HepG2 (cell line): ENCODE measurements around the gene C19orf44. TPM values are rescaled to one million over a fixed set of nuclear protein-coding genes. Genes with fewer than 3 reads are reported as not detected.

Source experiments
- ATAC-seq: fragments of 200-7000 bp; cut with Tn5 transposase; 3 replicates; pipeline ENCODE4 v1.9.1; 2020; ENCODE audit warnings: mild to moderate bottlenecking, moderate library complexity
- BruUV-seq: library from RNA; stranded (reverse); fragments of 400-500 nt; replicated peaks from 2 replicates; lab custom pipeline; 2021; lab: Mats Ljungman, UMichigan
- CTCF ChIA-PET: fragments of 300-600 bp; formaldehyde crosslinking; extraction: SDS; loops from one replicate; lab custom pipeline; 2021; ENCODE audit warnings: low total read pairs, inconsistent platforms, low intra/inter-chr PET ratio; lab: Yijun Ruan, JAX
- POLR2A ChIA-PET: fragments of 350-600 bp; sonication (Branson Sonifier 250); formaldehyde crosslinking; loops from one replicate; lab custom pipeline; 2020; ENCODE audit warnings: antibody characterized with exemption, inconsistent platforms; lab: Yijun Ruan, JAX
- DNase-seq: peaks from one replicate; pipeline ENCODE4 v3.0.0-alpha.2; 2015; ENCODE audit warnings: low spot score
- FAIRE-seq: peaks from 3 replicates; lab custom pipeline; 2011; peaks lifted over from hg19 to GRCh38; lab: Jason Lieb, UNC
- H2AFZ ChIP-seq: one replicate; pipeline ENCODE4 v1.6.1; 2011; ENCODE audit warnings: low read length, inconsistent platforms
- H3K27ac ChIP-seq: fragments of 300-600 bp; 3 replicates; pipeline ENCODE4 v1.8.0; 2011; ENCODE audit warnings: mixed run types, mild to moderate bottlenecking, mixed read lengths, low read length, inconsistent platforms; ENCODE audit not compliant: insufficient read depth; ENCODE audit errors: extremely low read length
- H3K27me3 ChIP-seq, 2 experiments: fragments of 200-600 bp in 1 of 2; 2 replicates in 1 of 2; 3 replicates in 1 of 2; pipeline versions ENCODE4 v1.6.0 to v1.8.0; 2011; ENCODE audit warnings: low read length in 2 of 2, mild to moderate bottlenecking in 2 of 2, moderate library complexity in 2 of 2, inconsistent platforms in 1 of 2; ENCODE audit not compliant: insufficient read depth in 2 of 2, control insufficient read depth in 1 of 2
- H3K36me3 ChIP-seq, 2 experiments: fragments of 200-600 bp in 1 of 2; replicated peaks in 1 of 2; 2 replicates in 1 of 2; 3 replicates in 1 of 2; pipeline versions ENCODE4 v1.5.1 to v1.8.0; 2011; ENCODE audit warnings: low read length in 2 of 2, inconsistent platforms in 1 of 2; ENCODE audit not compliant: insufficient read depth in 2 of 2, control insufficient read depth in 1 of 2
- H3K4me1 ChIP-seq: 2 replicates; pipeline ENCODE4 v1.5.1; 2012; ENCODE audit warnings: low read length, inconsistent platforms; ENCODE audit not compliant: insufficient read depth
- H3K4me2 ChIP-seq: 2 replicates; pipeline ENCODE4 v1.6.0; 2011; ENCODE audit warnings: low read depth, low read length, inconsistent platforms
- H3K4me3 ChIP-seq, 3 experiments: fragments of 200-600 bp in 1 of 3; sonication (generic), shearing (Covaris generic) in 1 of 3; replicated peaks in 1 of 3; 2 replicates each; pipeline ENCODE4 v1.5.1; 2011 to 2016; ENCODE audit warnings: low read length in 3 of 3, inconsistent platforms in 2 of 3, low read depth in 2 of 3, mild to moderate bottlenecking in 2 of 3, control low read depth in 1 of 3, mixed read lengths in 1 of 3; ENCODE audit not compliant: insufficient read depth in 1 of 3
- H3K79me2 ChIP-seq: one replicate; pipeline ENCODE4 v1.6.1; 2011; ENCODE audit warnings: low read length, inconsistent platforms; ENCODE audit not compliant: insufficient read depth
- H3K9ac ChIP-seq: 2 replicates; pipeline ENCODE4 v1.6.0; 2011; ENCODE audit warnings: mild to moderate bottlenecking, low read depth, low read length, inconsistent platforms; ENCODE audit not compliant: insufficient read depth
- H3K9me3 ChIP-seq: 2 replicates; pipeline ENCODE4 v1.5.1; 2012; ENCODE audit warnings: mild to moderate bottlenecking, low read length
- H4K20me1 ChIP-seq: 2 replicates; pipeline ENCODE4 v1.6.0; 2011; ENCODE audit warnings: inconsistent platforms, mild to moderate bottlenecking, low read length, moderate library complexity; ENCODE audit not compliant: insufficient read depth
- ATRX ChIP-seq: sonication (generic); formaldehyde crosslinking; IDR thresholded peaks from 2 replicates; pipeline ENCODE4 v1.4.0; 2020; ENCODE audit warnings: missing genetic modification reagents, borderline replicate concordance
- BRF2 ChIP-seq: sonication (generic); formaldehyde crosslinking; IDR thresholded peaks from 2 replicates; pipeline ENCODE4 v1.8.1; 2022; ENCODE audit warnings: mild to moderate bottlenecking, missing genetic modification reagents
- CBX2 ChIP-seq, 2 experiments: fragments of 200-600 bp in 1 of 2; sonication (generic); formaldehyde crosslinking in 1 of 2; IDR thresholded peaks; 2 replicates each; pipeline versions ENCODE4 v1.7.0 to v1.8.1; 2018 to 2022; ENCODE audit warnings: low read depth in 2 of 2, low read length in 1 of 2, mild to moderate bottlenecking in 1 of 2, missing genetic modification reagents in 1 of 2
- CERS6 ChIP-seq: sonication (generic); formaldehyde crosslinking; IDR thresholded peaks from 2 replicates; pipeline ENCODE4 v1.5.0; 2020; ENCODE audit warnings: missing genetic modification reagents
- EHMT2 ChIP-seq: fragments of 200-600 bp; sonication (generic); IDR thresholded peaks from 2 replicates; pipeline ENCODE4 v1.7.0; 2017; ENCODE audit warnings: antibody characterized with exemption, low read depth, low read length, borderline replicate concordance
- GZF1 ChIP-seq: sonication (generic); formaldehyde crosslinking; IDR thresholded peaks from 2 replicates; pipeline ENCODE4 v1.5.1; 2020; ENCODE audit warnings: mild to moderate bottlenecking, missing genetic modification reagents
- PHF21A ChIP-seq: sonication (generic); formaldehyde crosslinking; IDR thresholded peaks from 2 replicates; pipeline ENCODE4 v1.5.0; 2020; ENCODE audit warnings: mild to moderate bottlenecking, missing genetic modification reagents
- PLRG1 ChIP-seq: fragments of 450-650 bp; conservative IDR thresholded peaks from 2 replicates; pipeline ENCODE4 v1.6.1; 2016
- RERE ChIP-seq: IDR thresholded peaks from 2 replicates; pipeline ENCODE4 v1.6.1; 2016; ENCODE audit warnings: low read depth, missing genetic modification reagents, missing compliant biosample characterization
- ZNF432 ChIP-seq: sonication (generic); formaldehyde crosslinking; IDR thresholded peaks from 2 replicates; pipeline ENCODE4 v1.5.0; 2020; ENCODE audit warnings: missing genetic modification reagents, mild to moderate bottlenecking, borderline replicate concordance
- ZNF567 ChIP-seq: sonication (generic); formaldehyde crosslinking; IDR thresholded peaks from 2 replicates; pipeline ENCODE4 v1.8.1; 2023; ENCODE audit warnings: mild to moderate bottlenecking, missing genetic modification reagents, borderline replicate concordance
- ZNF607 ChIP-seq: sonication (generic); formaldehyde crosslinking; IDR thresholded peaks from 2 replicates; pipeline ENCODE4 v1.5.1; 2020; ENCODE audit warnings: missing genetic modification reagents, mild to moderate bottlenecking, borderline replicate concordance
- ZNF879 ChIP-seq: sonication (generic); formaldehyde crosslinking; IDR thresholded peaks from 2 replicates; pipeline ENCODE4 v1.8.1; 2023; ENCODE audit warnings: missing genetic modification reagents
- WGBS: methylation state at CpG from one replicate; pipeline ENCODE4 v1.1.6; 2017; ENCODE audit warnings: low lambda C conversion rate; 5-methylcytosine and 5-hydroxymethylcytosine counted together
- in situ Hi-C: cut with HindIII; loops from 2 replicates; pipeline ENCODE4 v1.10.0; 2017; ENCODE audit warnings: low pct_unique_long_range_greater_than_20kb; ENCODE audit not compliant: extremely low pct_ligation_motif_present
- intact Hi-C: fragments of 100-400 bp; cut with micrococcal nuclease; formaldehyde crosslinking; loops from one replicate; pipeline ENCODE4 v1.10.0; 2022; ENCODE audit not compliant: unreplicated experiment
- polyA plus RNA-seq, 8 experiments: library from polyadenylated mRNA; depleted of rRNA in 3 of 8; stranded (reverse) in 7 of 8; unstranded in 1 of 8; fragments of >200 nt; fragmentation: Illumina TruSeq in 4 of 8; extraction: Trizol in 4 of 8; gene quantifications; 2 replicates each; pipeline versions ENCODE4 v1.2.1 to v1.2.3, GENCODE V29; 2011 to 2016; ENCODE audit warnings: low read depth in 4 of 8, missing spikeins in 1 of 8, mixed read lengths in 1 of 8; ENCODE audit not compliant: insufficient read depth in 1 of 8
- total RNA-seq, 5 experiments: library from RNA; depleted of rRNA; stranded (reverse); fragments of >200 nt; fragmentation: Illumina TruSeq; extraction: Trizol; gene quantifications; 2 replicates each; pipeline ENCODE4 v1.2.3, GENCODE V29; 2016; ENCODE audit warnings: low read depth in 1 of 5

The C19orf44 gene
- total and polyA plus RNA-seq, 2 of the 13 experiments (the other 11 are each of a cell fraction or from before 2014, with no cell fraction given) = 3.2 to 4.3 TPM

GRCh38 chr19:16541526-16542044, 45.4 kb downstream of the C19orf44 start (continued):
- TF ChIP-seq RERE (CRISPR knock-in tag) = no peak

GRCh38 chr19:16542045-16542909, 46.1 kb downstream of the C19orf44 start, which contains the start of gene CHERP:
Gene CHERP, minus strand, starts transcription at chr19:16542437. Its CDS starts 59 bp downstream, at chr19:16542378.
- intact Hi-C loops (no loop called here), in situ Hi-C loops (no loop called here)
- Histone ChIP-seq H3K36me3 (peaks cover 9 to 20% of the 10 kb centered on the region in 2 experiments), H3K4me1 (peaks cover 32% of the 10 kb centered on the region), H3K9me3 (no peaks in the 10 kb centered on the region), H3K27ac (peak within 1 kb of the TSS; percentile 87), H3K9ac (peak within 1 kb of the TSS; percentile 96), H3K79me2 (peaks cover 57% of the 10 kb centered on the region), H3K4me3 (peak within 1 kb of the TSS; percentile 86 to 99 (median 96)), H2AFZ (no peak within 1 kb of the TSS), H4K20me1 (peaks cover 21% of the 10 kb centered on the region), H3K4me2 (peak within 1 kb of the TSS; percentile 89), H3K27me3 (no peaks in the 10 kb centered on the region; a peak in 1 of 5 replicates)
- ChIA-PET CTCF (no interaction called here), POLR2A (interaction anchor here (0.9 to 1.5 kb wide), 5 partner anchors 30 to 55 kb away, joined by 3 to 10 read pairs (median 4); partner anchors contain the start of genes C19orf44, CALR3 and SLC35E1)
- no TSS peak for BruUV-seq
- ATAC-seq = peak; percentile 81
- no peak for FAIRE-seq
- 3% methylated on average over 12 of the region's 108 CpGs for WGBS
- peak; percentile 87 for DNase-seq
- TF ChIP-seq PLRG1 = no peak
- TF ChIP-seq EHMT2 = no peak
- no peak for TF ChIP-seq ZNF432
- TF ChIP-seq ATRX (CRISPR knock-in tag) = no peak
- 0 out of 2 replicates have a peak, but pooled peaks have one; percentile 39 for TF ChIP-seq PHF21A
- TF ChIP-seq ZNF567 = no peak
- TF ChIP-seq CBX2 (IDR thresholded peaks at IDR 0.05; ENCODE audit: low read depth, low read length) = no peak
- TF ChIP-seq CBX2 (CRISPR knock-in tag; IDR thresholded peaks at IDR 0.05; ENCODE audit: low read depth) = no peak
- no peak for TF ChIP-seq CERS6 (CRISPR knock-in tag)
- TF ChIP-seq ZNF879 = no peak
- peak; percentile 78; the same call in 1 of the 2 replicates for TF ChIP-seq BRF2 (CRISPR knock-in tag)
- peak; percentile 63; the same call in 1 of the 2 replicates for TF ChIP-seq ZNF607 (CRISPR knock-in tag)
- TF ChIP-seq GZF1 = 0 out of 2 replicates have a peak, but pooled peaks have one; percentile 74
